Activated naive CD4-positive, alpha-beta T cell treated with anti-CD3 and anti-CD28 coated beads, Interleukin-2, amount 10 ng/mL, durations not matched to agents 7 days and 5 days (primary cell): ENCODE results near the gene LCE7A.

ENCODE experiments used
- CTCF ChIA-PET: fragments of 350-600 bp; sonication (Branson Sonifier 250); formaldehyde crosslinking; loops from one replicate; lab custom pipeline; 2021; ENCODE audit warnings: antibody characterized with exemption; lab: Charles Lee
- DNase-seq: peaks from one replicate; pipeline ENCODE4 v3.0.0-alpha.2; 2020
- H3K27ac Mint-ChIP-seq: one replicate; pipeline ENCODE4 v1.8.0; 2021; ENCODE audit warnings: mild to moderate bottlenecking, moderate library complexity, mixed read lengths
- H3K27me3 Mint-ChIP-seq: one replicate; pipeline ENCODE4 v1.8.0; 2021; ENCODE audit warnings: mild to moderate bottlenecking, mixed read lengths
- H3K36me3 Mint-ChIP-seq: one replicate; pipeline ENCODE4 v1.8.0; 2021; ENCODE audit warnings: mixed read lengths
- H3K4me1 Mint-ChIP-seq: one replicate; pipeline ENCODE4 v1.8.0; 2021; ENCODE audit warnings: mixed read lengths
- H3K4me3 Mint-ChIP-seq: one replicate; pipeline ENCODE4 v1.8.0; 2021; ENCODE audit warnings: mild to moderate bottlenecking, moderate library complexity, mixed read lengths
- H3K9me3 Mint-ChIP-seq: one replicate; pipeline ENCODE4 v1.8.0; 2021; ENCODE audit warnings: mixed read lengths

The LCE7A gene

GRCh38 chr1:152869808-152870419 is 10.1 kb downstream of the LCE7A start:
- Mint-ChIP-seq H3K9me3 (no peaks in the 10 kb centered on the region), H3K27ac (no peak overlapping the region), H3K4me3 (no peak overlapping the region), H3K27me3 (no peaks in the 10 kb centered on the region), H3K36me3 (no peaks in the 10 kb centered on the region), H3K4me1 (no peaks in the 10 kb centered on the region)
- peak; percentile 69 for DNase-seq
- CTCF ChIA-PET: interaction anchor here (0.6 to 2.0 kb wide), 5 partner anchors 20 to 353 kb away, joined by 3 to 5 read pairs (median 3); partner anchors contain the start of genes LCE2A and LELP1

GRCh38 chr1:152870831-152871730 is 11.3 kb downstream of the LCE7A start:
- Mint-ChIP-seq H3K27ac (no peak overlapping the region), H3K36me3 (no peaks in the 10 kb centered on the region), H3K27me3 (no peaks in the 10 kb centered on the region), H3K4me1 (no peaks in the 10 kb centered on the region), H3K9me3 (no peaks in the 10 kb centered on the region), H3K4me3 (no peak overlapping the region)
- CTCF ChIA-PET: interaction anchor here (1.0 to 2.0 kb wide), 4 partner anchors 173 to 406 kb away, joined by 3 to 5 read pairs (median 3); partner anchors contain the start of genes LCE2A and LELP1
- no peak for DNase-seq

DNA sequence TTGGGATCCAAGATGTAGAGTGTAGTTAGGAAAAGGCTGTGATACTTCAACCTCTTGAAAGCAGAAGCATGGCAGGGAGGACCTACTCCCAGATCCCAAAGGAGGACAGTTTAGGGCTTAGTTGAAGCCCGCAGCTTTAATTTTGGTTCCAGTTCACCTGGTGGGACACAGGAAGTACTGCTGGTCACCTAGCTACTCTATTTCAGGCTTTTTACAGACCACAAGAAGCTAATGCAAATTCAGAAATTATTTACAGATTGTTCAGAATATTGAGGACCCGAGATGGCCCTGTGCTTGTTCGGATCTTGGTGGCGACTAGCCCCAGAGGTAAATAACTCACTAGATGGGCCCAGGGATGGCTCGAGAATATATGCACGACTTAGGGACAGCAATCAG is 11.9 kb downstream of the LCE7A start:
- no peaks in the 10 kb centered on the region for H3K36me3 Mint-ChIP-seq
- CTCF ChIA-PET: interaction anchor here (1.0 kb wide), 1 partner anchor 406 kb away, joined by 3 read pairs; no protein-coding TSS in a partner anchor
- H3K9me3 Mint-ChIP-seq: no peaks in the 10 kb centered on the region
- no peak overlapping the region for H3K27ac Mint-ChIP-seq
- DNase-seq: no peak
- H3K27me3 Mint-ChIP-seq: no peaks in the 10 kb centered on the region
- no peaks in the 10 kb centered on the region for H3K4me1 Mint-ChIP-seq
- H3K4me3 Mint-ChIP-seq: no peak overlapping the region

DNA sequence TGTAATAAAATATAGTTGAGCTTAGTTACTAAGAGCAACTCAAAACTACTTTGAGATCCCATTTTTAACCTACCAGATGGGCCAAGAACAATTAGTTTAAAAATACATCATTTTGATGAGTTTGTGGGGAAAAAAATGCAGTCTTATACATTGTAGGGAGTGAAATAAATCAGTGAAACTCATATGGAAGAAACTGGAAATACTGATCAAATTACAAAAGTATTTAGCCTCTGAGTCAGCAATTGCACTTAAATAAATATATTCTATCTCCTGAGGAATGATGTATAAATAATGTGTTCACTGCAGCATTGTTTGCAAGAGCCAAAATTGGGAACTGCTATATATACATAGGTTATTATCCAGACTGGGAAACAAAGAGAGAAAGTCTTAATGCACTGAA is 13.7 kb downstream of the LCE7A start:
- Mint-ChIP-seq H3K27me3 (no peaks in the 10 kb centered on the region), H3K36me3 (no peaks in the 10 kb centered on the region), H3K4me3 (no peak overlapping the region), H3K4me1 (no peaks in the 10 kb centered on the region), H3K9me3 (no peaks in the 10 kb centered on the region), H3K27ac (no peak overlapping the region)
- DNase-seq: no peak
- CTCF ChIA-PET: no interaction called here

DNA sequence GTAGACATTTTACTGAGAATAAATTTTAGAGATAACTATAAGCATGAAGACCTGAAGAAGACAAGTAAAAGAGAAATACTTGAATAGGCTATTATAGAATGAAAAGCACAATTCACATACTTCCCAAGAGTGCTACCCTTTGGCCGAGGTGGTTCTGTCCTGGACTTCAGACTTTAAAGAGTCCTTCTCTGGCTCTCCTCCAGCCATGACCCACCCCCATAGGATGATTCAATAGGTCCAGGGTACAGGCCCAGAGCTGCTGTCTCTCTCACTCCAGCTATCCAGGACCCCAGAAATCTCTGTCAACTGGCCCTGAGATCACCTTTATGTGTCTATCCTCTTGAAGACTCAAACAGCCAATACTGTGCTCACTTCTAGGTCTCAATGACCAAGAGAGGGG is 17.0 kb downstream of the LCE7A start:
- no peak for DNase-seq
- H3K36me3 Mint-ChIP-seq: no peaks in the 10 kb centered on the region
- H3K27ac Mint-ChIP-seq: no peak overlapping the region
- CTCF ChIA-PET: no interaction called here
- no peaks in the 10 kb centered on the region for H3K9me3 Mint-ChIP-seq
- no peaks in the 10 kb centered on the region for H3K27me3 Mint-ChIP-seq
- H3K4me3 Mint-ChIP-seq: no peak overlapping the region
- no peaks in the 10 kb centered on the region for H3K4me1 Mint-ChIP-seq

DNA sequence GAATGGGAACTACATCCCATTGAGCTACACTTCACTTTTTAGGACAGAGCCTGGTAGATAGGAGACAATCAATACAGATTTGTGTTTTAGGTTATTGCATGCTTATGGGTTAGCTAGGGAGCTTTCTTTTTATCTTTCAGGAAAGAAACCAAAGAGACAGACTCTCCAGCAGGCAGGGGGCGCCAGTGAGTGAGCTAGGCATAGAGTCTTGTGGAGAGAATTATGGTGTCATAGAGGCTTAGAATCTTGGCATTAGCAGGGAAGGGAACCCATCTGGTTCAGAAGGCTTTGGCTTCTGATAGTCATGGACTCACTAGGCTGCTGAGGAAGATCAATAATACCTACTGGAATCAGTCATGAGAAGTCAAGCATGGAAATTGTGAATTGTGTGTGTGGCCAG is 18.2 kb downstream of the LCE7A start, which contains the start of gene SMCP:
SMCP (plus strand) TSS at position 281 of the 400 bp plus-strand sequence. CDS start 6,101 bp downstream, outside the sequence.
- no peaks in the 10 kb centered on the region for H3K9me3 Mint-ChIP-seq
- peaks cover under 1% of the 10 kb centered on the region for H3K27me3 Mint-ChIP-seq
- no peak within 1 kb of the TSS for H3K4me3 Mint-ChIP-seq
- H3K36me3 Mint-ChIP-seq: no peaks in the 10 kb centered on the region
- no peaks in the 10 kb centered on the region for H3K4me1 Mint-ChIP-seq
- DNase-seq: peak; percentile 30
- CTCF ChIA-PET: no interaction called here
- no peak within 1 kb of the TSS for H3K27ac Mint-ChIP-seq

DNA sequence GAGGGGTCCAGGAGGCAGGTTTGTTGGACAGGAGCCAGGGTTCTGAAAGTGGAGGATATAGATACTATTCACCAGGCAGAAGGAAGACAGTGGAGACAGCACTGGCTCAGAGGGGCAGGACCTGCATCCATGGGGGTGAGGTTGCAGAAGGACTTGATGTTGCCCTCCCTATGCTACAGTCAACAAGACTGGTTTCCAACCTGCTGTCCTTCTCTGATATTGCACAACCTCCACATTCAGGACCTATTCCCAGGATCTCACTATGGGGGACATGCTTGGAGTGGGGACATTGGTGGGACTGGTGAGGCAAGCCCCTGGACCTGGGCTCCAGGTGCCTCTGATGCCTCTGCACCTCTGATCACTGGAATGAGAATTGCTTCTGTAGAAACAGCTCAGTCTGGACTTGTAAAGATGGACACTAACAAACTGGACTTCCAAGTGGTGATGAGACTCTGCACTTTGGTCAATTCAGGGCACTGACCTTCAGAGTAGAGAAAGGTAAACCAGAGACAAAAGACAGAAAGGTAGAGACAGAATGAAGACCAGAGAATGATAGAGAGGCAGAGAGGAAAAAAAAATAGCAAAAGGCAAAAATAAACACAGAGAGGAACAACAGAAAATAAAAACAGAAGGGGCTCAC is 19.9 kb downstream of the LCE7A start:
- Mint-ChIP-seq H3K27ac (no peak overlapping the region), H3K4me1 (no peaks in the 10 kb centered on the region), H3K27me3 (peaks cover 4% of the 10 kb centered on the region), H3K9me3 (no peaks in the 10 kb centered on the region), H3K4me3 (no peak overlapping the region), H3K36me3 (no peaks in the 10 kb centered on the region)
- CTCF ChIA-PET: no interaction called here
- no peak for DNase-seq

DNA sequence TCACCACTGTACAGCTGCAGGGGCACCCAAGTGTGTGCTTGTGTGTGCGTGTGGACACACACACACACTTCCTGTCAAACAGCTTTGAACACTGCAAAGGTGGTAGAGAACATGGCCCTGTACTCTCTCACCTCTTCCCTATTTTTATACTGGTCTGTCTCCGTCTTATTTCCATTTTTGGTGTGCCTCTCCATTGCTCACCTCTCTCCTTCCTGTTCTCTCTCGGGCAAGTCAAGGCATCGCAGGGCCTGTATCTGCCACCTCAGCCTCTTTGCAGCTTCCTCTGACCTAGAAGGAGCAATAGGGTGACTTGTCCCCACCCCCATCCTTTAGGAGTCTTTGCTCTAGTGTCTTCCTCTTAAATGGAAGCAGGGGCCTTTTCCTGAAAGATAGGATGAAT is 20.5 kb downstream of the LCE7A start:
- H3K27ac Mint-ChIP-seq: no peak overlapping the region
- H3K9me3 Mint-ChIP-seq: no peaks in the 10 kb centered on the region
- no peak overlapping the region for H3K4me3 Mint-ChIP-seq
- DNase-seq: no peak
- no peaks in the 10 kb centered on the region for H3K4me1 Mint-ChIP-seq
- H3K36me3 Mint-ChIP-seq: no peaks in the 10 kb centered on the region
- CTCF ChIA-PET: no interaction called here
- peaks cover 4% of the 10 kb centered on the region for H3K27me3 Mint-ChIP-seq

DNA sequence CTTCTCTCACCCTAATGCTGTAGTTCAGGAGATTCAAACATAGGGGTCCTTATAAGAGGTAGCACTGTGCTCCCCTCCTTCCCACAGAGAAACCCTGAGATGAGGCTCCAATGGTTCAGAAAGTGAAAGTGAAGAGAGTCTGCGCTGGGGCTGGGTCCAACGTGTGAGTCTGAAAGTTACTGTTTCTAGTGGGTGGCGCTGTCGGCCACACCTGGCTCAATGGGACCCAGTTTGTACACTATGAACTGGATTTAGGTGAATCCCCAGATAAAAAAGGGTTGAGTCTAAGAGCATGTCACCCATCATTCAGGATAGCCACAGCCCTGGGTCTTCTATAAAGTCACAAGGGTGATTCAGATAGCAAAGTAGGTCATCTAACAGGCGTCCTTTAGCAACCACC is 21.1 kb downstream of the LCE7A start:
- no peak overlapping the region for H3K4me3 Mint-ChIP-seq
- peaks cover 4% of the 10 kb centered on the region for H3K27me3 Mint-ChIP-seq

GRCh38 chr1:152884085-152884484 is 24.3 kb downstream of the LCE7A start:
- H3K36me3 Mint-ChIP-seq: no peaks in the 10 kb centered on the region
- no peaks in the 10 kb centered on the region for H3K4me1 Mint-ChIP-seq
- DNase-seq: no peak
- H3K4me3 Mint-ChIP-seq: no peak overlapping the region
- no peaks in the 10 kb centered on the region for H3K9me3 Mint-ChIP-seq
- peaks cover 4% of the 10 kb centered on the region for H3K27me3 Mint-ChIP-seq
- H3K27ac Mint-ChIP-seq: no peak overlapping the region
- CTCF ChIA-PET: no interaction called here

More for the DNA sequence above, 21.1 kb downstream of the LCE7A start:
- no peaks in the 10 kb centered on the region for H3K36me3 Mint-ChIP-seq
- CTCF ChIA-PET: no interaction called here
- no peak for DNase-seq
- no peaks in the 10 kb centered on the region for H3K4me1 Mint-ChIP-seq
- no peak overlapping the region for H3K27ac Mint-ChIP-seq
- H3K9me3 Mint-ChIP-seq: no peaks in the 10 kb centered on the region

- H3K4me1 Mint-ChIP-seq: no peaks in the 10 kb centered on the region
- H3K27me3 Mint-ChIP-seq: peaks cover 4% of the 10 kb centered on the region
- no peaks in the 10 kb centered on the region for H3K36me3 Mint-ChIP-seq
- H3K4me3 Mint-ChIP-seq: no peak overlapping the region
- no peak for DNase-seq
- no peaks in the 10 kb centered on the region for H3K9me3 Mint-ChIP-seq
- CTCF ChIA-PET: no interaction called here
- no peak overlapping the region for H3K27ac Mint-ChIP-seq
Observed at GRCh38 chr1:152884506-152884905, 24.7 kb downstream of the LCE7A start.

- Mint-ChIP-seq H3K27ac (no peak overlapping the region), H3K4me3 (no peak overlapping the region), H3K4me1 (no peaks in the 10 kb centered on the region), H3K27me3 (peaks cover 4% of the 10 kb centered on the region), H3K36me3 (no peaks in the 10 kb centered on the region), H3K9me3 (no peaks in the 10 kb centered on the region)
- CTCF ChIA-PET: no interaction called here
- DNase-seq: no peak
Observed at GRCh38 chr1:152884966-152885624, 25.3 kb downstream of the LCE7A start.

- no peak overlapping the region for H3K4me3 Mint-ChIP-seq
- CTCF ChIA-PET: interaction anchor here (0.6 kb wide), 1 partner anchor 29 kb away, joined by 3 read pairs; no protein-coding TSS in a partner anchor
- no peaks in the 10 kb centered on the region for H3K36me3 Mint-ChIP-seq
- no peak for DNase-seq
- H3K9me3 Mint-ChIP-seq: no peaks in the 10 kb centered on the region
- no peak overlapping the region for H3K27ac Mint-ChIP-seq
- H3K27me3 Mint-ChIP-seq: peaks cover 4% of the 10 kb centered on the region
- no peaks in the 10 kb centered on the region for H3K4me1 Mint-ChIP-seq
Observed at GRCh38 chr1:152886085-152886484, 26.3 kb downstream of the LCE7A start.
